Ishikawa (cell line): ENCODE measurements around the gene CDCA5.

Experiments used
- CEBPB ChIP-seq: IDR thresholded peaks from 2 replicates; pipeline ENCODE4 v1.6.1; 2012
- CREB1 ChIP-seq: IDR thresholded peaks from 2 replicates; pipeline ENCODE4 v1.6.1; 2012; ENCODE audit warnings: low read depth
- EGR1 ChIP-seq: IDR thresholded peaks from 2 replicates; pipeline ENCODE4 v1.6.1; 2012
- EP300 ChIP-seq: IDR thresholded peaks from 2 replicates; pipeline ENCODE4 v1.6.1; 2012; ENCODE audit warnings: borderline replicate concordance
- FOXM1 ChIP-seq: IDR thresholded peaks from 2 replicates; pipeline ENCODE4 v1.6.1; 2012; ENCODE audit warnings: low read depth, borderline replicate concordance
- MAX ChIP-seq: IDR thresholded peaks from 2 replicates; pipeline ENCODE4 v1.6.1; 2012
- RAD21 ChIP-seq: IDR thresholded peaks from 2 replicates; pipeline ENCODE4 v1.6.1; 2012; ENCODE audit warnings: low read depth
- REST ChIP-seq: IDR thresholded peaks from 2 replicates; pipeline ENCODE4 v1.6.1; 2012; ENCODE audit warnings: low read depth, mild to moderate bottlenecking
- TAF1 ChIP-seq: IDR thresholded peaks from 2 replicates; pipeline ENCODE4 v1.6.1; 2012; ENCODE audit warnings: low read depth, mild to moderate bottlenecking
- TEAD4 ChIP-seq: IDR thresholded peaks from 2 replicates; pipeline ENCODE4 v1.6.1; 2012
- USF1 ChIP-seq: IDR thresholded peaks from 2 replicates; pipeline ENCODE4 v1.6.1; 2012
- YY1 ChIP-seq: IDR thresholded peaks from 2 replicates; pipeline ENCODE4 v1.6.1; 2012; ENCODE audit warnings: low read depth

GRCh38 chr11:65058419-65059054 lies 25.3 kb downstream of the CDCA5 start, which contains the start of gene NAALADL1:
- TF ChIP-seq MAX (no peak), TEAD4 (no peak), EP300 (no peak), CEBPB (no peak), RAD21 (no peak), CREB1 (no peak), EGR1 (no peak), REST (no peak), TAF1 (no peak), USF1 (no peak), FOXM1 (no peak), YY1 (no peak)
